Loucy (cell line): Measurements from ENCODE around the gene CSF1R.

ENCODE experiments used
- H2AFZ ChIP-seq: fragments of 200-600 bp; sonication (generic); 2 replicates; pipeline ENCODE4 v1.6.0; 2016; ENCODE audit warnings: antibody characterized with exemption, mild to moderate bottlenecking, low read length, moderate library complexity
- H3F3A ChIP-seq: fragments of 200-600 bp; 2 replicates; pipeline ENCODE4 v1.6.0; 2016; ENCODE audit warnings: antibody characterized with exemption, low read depth, mild to moderate bottlenecking
- H3K27me3 ChIP-seq: fragments of 200-600 bp; sonication (generic); 2 replicates; pipeline ENCODE4 v1.6.1; 2014; ENCODE audit warnings: low read length, mild to moderate bottlenecking; ENCODE audit not compliant: insufficient read depth, poor library complexity, severe bottlenecking
- H3K36me3 ChIP-seq: fragments of 200-600 bp; sonication (generic); 2 replicates; pipeline ENCODE4 v1.6.1; 2016; ENCODE audit warnings: low read length; ENCODE audit not compliant: insufficient read depth
- H3K4me1 ChIP-seq: fragments of 200-600 bp; sonication (generic); 2 replicates; pipeline ENCODE4 v1.5.1; 2014; ENCODE audit warnings: low read length, mild to moderate bottlenecking; ENCODE audit not compliant: insufficient read depth, poor library complexity, severe bottlenecking
- H3K4me2 ChIP-seq: fragments of 200-600 bp; sonication (generic); 2 replicates; pipeline ENCODE4 v1.6.0; 2014; ENCODE audit warnings: antibody characterized with exemption, low read length, low read depth, mild to moderate bottlenecking; ENCODE audit not compliant: poor library complexity, severe bottlenecking
- H3K4me3 ChIP-seq: fragments of 200-600 bp; sonication (generic); 2 replicates; pipeline ENCODE4 v1.5.1; 2014; ENCODE audit warnings: low read length, mild to moderate bottlenecking, mixed read lengths; ENCODE audit not compliant: poor library complexity, severe bottlenecking
- H3K79me2 ChIP-seq: fragments of 200-600 bp; sonication (generic); 2 replicates; pipeline ENCODE4 v1.6.1; 2014; ENCODE audit warnings: low read length; ENCODE audit not compliant: insufficient read depth
- H3K9ac ChIP-seq: fragments of 200-600 bp; sonication (generic); 2 replicates; pipeline ENCODE4 v1.6.0; 2014; ENCODE audit warnings: mild to moderate bottlenecking, low read depth, low read length, moderate library complexity; ENCODE audit not compliant: poor library complexity, severe bottlenecking
- H3K9me2 ChIP-seq: fragments of 200-600 bp; sonication (generic); replicated peaks from 2 replicates; pipeline ENCODE4 v1.6.1; 2016; ENCODE audit warnings: low read depth, low read length, mixed read lengths
- H3K9me3 ChIP-seq: fragments of 200-600 bp; sonication (generic); 2 replicates; pipeline ENCODE4 v1.6.1; 2014; ENCODE audit warnings: mild to moderate bottlenecking, antibody characterized with exemption, low read length, low read depth; ENCODE audit not compliant: insufficient read depth
- H4K20me1 ChIP-seq: fragments of 200-600 bp; sonication (generic); 2 replicates; pipeline ENCODE4 v1.6.0; 2014; ENCODE audit warnings: antibody characterized with exemption, low read length, mild to moderate bottlenecking; ENCODE audit not compliant: insufficient read depth, poor library complexity, severe bottlenecking
- EZH2phosphoT487 ChIP-seq: fragments of 200-600 bp; IDR thresholded peaks from 2 replicates; pipeline ENCODE4 v1.6.1; 2018; ENCODE audit warnings: antibody characterized with exemption, mild to moderate bottlenecking, moderate library complexity, borderline replicate concordance
- TF ChIP-seq, protein P1 (sequence below): fragments of 200-600 bp; sonication (generic); conservative IDR thresholded peaks from 2 replicates; pipeline ENCODE4 v1.5.1; 2014; ENCODE audit warnings: mild to moderate bottlenecking, antibody characterized with exemption, low read length

Gene CSF1R

DNA sequence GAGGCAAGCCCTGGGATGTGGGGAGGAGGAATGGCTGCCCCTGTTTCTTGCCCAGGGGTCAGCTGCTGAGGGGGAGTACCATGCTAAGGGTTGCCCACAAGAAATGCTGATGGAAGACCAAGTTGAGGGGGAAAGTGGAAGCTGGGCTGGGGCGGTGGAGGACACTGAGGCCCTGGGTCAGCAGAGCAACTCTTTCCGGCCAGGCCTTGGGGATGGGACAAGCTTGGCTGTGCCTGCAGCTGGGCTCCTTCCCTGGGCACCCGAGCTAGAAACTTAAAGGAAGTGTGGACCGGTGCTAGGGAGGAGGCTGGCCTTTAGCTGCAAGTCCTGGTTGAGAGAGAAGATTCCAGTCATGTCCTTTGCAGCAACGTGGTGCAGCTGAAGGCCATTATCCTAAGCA is 22.7 kb downstream of the CSF1R start:
- H3K4me1 ChIP-seq: peaks cover 34% of the 10 kb centered on the region
- H3K27me3 ChIP-seq: no peaks in the 10 kb centered on the region
- H3K4me3 ChIP-seq: no peak overlapping the region
- no peaks in the 10 kb centered on the region for H3K9me2 ChIP-seq
- H4K20me1 ChIP-seq: no peaks in the 10 kb centered on the region
- H3K9me3 ChIP-seq: no peaks in the 10 kb centered on the region
- no peaks in the 10 kb centered on the region for H3K79me2 ChIP-seq
- no peaks in the 10 kb centered on the region for H3F3A ChIP-seq
- H3K9ac ChIP-seq: no peak overlapping the region
- H2AFZ ChIP-seq: no peak overlapping the region
- H3K36me3 ChIP-seq: no peaks in the 10 kb centered on the region
- TF ChIP-seq, protein P1, sequence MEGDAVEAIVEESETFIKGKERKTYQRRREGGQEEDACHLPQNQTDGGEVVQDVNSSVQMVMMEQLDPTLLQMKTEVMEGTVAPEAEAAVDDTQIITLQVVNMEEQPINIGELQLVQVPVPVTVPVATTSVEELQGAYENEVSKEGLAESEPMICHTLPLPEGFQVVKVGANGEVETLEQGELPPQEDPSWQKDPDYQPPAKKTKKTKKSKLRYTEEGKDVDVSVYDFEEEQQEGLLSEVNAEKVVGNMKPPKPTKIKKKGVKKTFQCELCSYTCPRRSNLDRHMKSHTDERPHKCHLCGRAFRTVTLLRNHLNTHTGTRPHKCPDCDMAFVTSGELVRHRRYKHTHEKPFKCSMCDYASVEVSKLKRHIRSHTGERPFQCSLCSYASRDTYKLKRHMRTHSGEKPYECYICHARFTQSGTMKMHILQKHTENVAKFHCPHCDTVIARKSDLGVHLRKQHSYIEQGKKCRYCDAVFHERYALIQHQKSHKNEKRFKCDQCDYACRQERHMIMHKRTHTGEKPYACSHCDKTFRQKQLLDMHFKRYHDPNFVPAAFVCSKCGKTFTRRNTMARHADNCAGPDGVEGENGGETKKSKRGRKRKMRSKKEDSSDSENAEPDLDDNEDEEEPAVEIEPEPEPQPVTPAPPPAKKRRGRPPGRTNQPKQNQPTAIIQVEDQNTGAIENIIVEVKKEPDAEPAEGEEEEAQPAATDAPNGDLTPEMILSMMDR: no peak
- no peak for TF ChIP-seq EZH2phosphoT487
- H3K4me2 ChIP-seq: no peak overlapping the region

DNA sequence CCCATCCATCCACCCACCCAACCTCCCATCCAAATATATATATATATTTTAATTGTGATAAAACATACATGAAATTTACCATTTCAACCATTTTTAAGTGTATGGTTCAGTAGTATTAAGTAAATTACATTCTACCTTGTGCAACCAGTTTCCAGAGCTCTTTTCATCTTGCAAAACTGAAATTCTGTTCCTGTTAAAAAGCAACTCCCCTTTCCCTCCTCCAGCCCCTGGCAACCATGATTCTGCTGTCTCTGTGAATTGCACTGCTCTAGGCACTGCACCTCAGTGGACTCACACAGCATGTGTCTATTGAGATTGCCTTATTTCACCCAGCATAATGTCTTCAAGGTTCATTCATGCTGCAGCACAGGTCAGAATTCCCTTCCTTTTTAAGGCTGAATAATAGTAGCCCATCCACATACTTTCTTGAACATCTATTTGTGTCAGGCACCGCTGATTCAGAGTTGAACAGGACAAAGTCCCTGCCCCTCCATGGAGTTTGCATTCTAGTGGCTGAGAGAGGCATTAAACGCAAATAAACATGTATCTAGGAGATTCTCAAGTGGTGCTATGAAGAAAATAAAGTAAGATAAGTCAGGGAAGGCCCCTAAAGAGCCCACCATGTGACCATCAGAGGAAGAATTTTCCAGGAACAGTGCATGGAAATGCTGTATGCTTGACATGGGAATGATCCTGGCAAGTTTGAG is 24.0 kb downstream of the CSF1R start:
- H3F3A ChIP-seq: no peaks in the 10 kb centered on the region
- H3K9me3 ChIP-seq: no peaks in the 10 kb centered on the region
- no peaks in the 10 kb centered on the region for H4K20me1 ChIP-seq
- no peak overlapping the region for H3K4me3 ChIP-seq
- no peak overlapping the region for H3K9ac ChIP-seq
- no peak overlapping the region for H3K4me2 ChIP-seq
- H3K4me1 ChIP-seq: peaks cover 22% of the 10 kb centered on the region
- TF ChIP-seq, protein P1: no peak
- no peak for TF ChIP-seq EZH2phosphoT487
- no peaks in the 10 kb centered on the region for H3K27me3 ChIP-seq
- no peak overlapping the region for H2AFZ ChIP-seq
- H3K79me2 ChIP-seq: no peaks in the 10 kb centered on the region
- H3K36me3 ChIP-seq: no peaks in the 10 kb centered on the region
- no peaks in the 10 kb centered on the region for H3K9me2 ChIP-seq

DNA sequence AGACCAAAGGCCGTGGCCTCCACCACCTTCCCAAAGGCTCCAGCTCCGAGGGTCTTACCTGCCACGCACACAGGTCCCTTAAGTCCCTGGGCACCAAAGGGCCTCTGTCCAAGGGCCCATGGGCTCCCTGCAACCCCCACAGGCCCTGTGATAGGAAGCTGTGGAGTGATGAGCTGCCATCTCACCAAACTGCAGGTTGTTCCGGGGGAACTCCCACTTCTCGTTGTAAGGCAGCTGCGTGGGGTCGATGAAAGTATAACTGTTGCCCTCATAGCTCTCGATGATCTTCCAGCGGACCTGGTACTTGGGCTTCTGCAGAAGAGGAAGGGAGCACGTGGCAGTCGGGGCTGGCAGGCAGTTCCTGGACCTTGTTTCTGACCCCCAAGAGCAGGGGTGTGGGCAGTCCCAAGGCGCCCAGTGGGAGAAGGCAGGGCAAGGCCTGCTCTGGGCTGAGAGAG is 24.8 kb downstream of the CSF1R start:
- no peaks in the 10 kb centered on the region for H3K9me2 ChIP-seq
- no peaks in the 10 kb centered on the region for H3K79me2 ChIP-seq
- no peak overlapping the region for H3K4me3 ChIP-seq
- no peaks in the 10 kb centered on the region for H3F3A ChIP-seq
- no peak overlapping the region for H3K9ac ChIP-seq
- no peaks in the 10 kb centered on the region for H3K36me3 ChIP-seq
- no peaks in the 10 kb centered on the region for H3K27me3 ChIP-seq
- no peaks in the 10 kb centered on the region for H4K20me1 ChIP-seq
- peaks cover 15% of the 10 kb centered on the region for H3K4me1 ChIP-seq
- no peak overlapping the region for H3K4me2 ChIP-seq
- no peaks in the 10 kb centered on the region for H3K9me3 ChIP-seq
- no peak overlapping the region for H2AFZ ChIP-seq
- TF ChIP-seq, protein P1: no peak
- no peak for TF ChIP-seq EZH2phosphoT487
